Measurements from ENCODE around the gene FBXO30.

- TF ChIP-seq, protein P1, sequence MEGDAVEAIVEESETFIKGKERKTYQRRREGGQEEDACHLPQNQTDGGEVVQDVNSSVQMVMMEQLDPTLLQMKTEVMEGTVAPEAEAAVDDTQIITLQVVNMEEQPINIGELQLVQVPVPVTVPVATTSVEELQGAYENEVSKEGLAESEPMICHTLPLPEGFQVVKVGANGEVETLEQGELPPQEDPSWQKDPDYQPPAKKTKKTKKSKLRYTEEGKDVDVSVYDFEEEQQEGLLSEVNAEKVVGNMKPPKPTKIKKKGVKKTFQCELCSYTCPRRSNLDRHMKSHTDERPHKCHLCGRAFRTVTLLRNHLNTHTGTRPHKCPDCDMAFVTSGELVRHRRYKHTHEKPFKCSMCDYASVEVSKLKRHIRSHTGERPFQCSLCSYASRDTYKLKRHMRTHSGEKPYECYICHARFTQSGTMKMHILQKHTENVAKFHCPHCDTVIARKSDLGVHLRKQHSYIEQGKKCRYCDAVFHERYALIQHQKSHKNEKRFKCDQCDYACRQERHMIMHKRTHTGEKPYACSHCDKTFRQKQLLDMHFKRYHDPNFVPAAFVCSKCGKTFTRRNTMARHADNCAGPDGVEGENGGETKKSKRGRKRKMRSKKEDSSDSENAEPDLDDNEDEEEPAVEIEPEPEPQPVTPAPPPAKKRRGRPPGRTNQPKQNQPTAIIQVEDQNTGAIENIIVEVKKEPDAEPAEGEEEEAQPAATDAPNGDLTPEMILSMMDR (IDR thresholded peaks at IDR 0.05), result no peak
- TF ChIP-seq EZH2 (IDR thresholded peaks at IDR 0.05), result no peak
Measured at GRCh38 chr6:145809211-145809610, 5.4 kb downstream of the FBXO30 start.
